GM19099 (cell line): Measurements from ENCODE around the gene PARP8.

Source experiments
- POLR2A ChIP-seq: IDR thresholded peaks from 3 replicates; pipeline ENCODE4 v1.6.1; 2011; ENCODE audit warnings: low read depth; ENCODE audit not compliant: insufficient read length; ENCODE audit errors: extremely low read depth

Gene PARP8

DNA sequence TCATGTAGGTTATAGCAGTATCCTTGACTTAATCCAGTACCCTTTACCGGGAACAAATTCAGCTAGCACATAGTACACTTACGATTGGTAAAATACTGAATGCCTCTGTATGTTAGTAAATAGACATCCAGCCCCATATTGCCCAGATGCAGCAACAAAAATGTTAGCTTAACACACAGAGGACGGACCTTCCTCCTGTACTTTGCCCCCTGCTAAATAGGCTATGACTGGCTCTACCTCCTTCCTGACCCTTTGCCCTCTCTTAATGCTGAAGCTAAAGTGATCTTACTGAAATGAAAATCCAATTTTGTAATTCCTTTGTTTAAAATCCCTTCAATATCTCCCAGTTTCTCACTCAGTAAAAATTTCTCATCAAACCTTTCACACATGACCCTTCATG is 183.1 kb downstream of the PARP8 start:
- TF ChIP-seq POLR2A, result no peak

- no peak for TF ChIP-seq POLR2A
These were observed 186.7 kb downstream of the PARP8 start for GRCh38 chr5:50853151-50853550.

GRCh38 chr5:50854082-50854481 is 187.6 kb downstream of the PARP8 start:
- no peak for TF ChIP-seq POLR2A

GRCh38 chr5:50855001-50855400 is 188.6 kb downstream of the PARP8 start:
- TF ChIP-seq POLR2A, result no peak

DNA sequence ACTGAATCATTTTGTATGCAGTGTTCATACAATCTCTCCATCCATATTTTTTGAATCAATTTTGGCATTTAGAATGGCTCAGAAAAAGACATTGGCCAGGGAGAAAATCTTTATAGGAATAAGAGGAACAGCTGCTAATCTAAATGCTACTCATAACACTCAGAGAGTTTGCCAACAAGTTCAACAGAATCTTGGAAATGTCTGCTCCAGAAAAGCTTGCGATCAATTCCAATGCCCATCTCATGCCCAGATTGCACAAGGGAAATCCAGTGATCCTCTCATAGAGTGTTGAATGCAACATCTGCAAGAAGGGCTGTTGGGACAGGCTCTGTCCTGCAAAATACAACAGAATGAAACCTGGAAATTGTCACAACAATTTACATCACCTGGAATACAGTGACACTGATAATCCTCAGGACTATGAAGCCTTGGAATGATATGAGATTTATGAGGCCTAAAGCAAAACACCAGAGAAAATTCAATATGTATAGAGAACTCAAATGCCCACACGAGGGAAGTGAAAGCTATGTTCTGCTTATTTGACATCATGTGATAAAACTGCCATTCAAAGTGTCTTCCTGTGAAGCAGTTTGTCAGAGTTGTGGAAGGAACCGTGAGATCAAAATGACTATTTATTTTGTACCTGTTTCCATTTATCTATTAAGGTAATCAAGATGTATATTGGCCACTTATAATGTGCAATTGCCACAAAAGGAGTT is 190.1 kb downstream of the PARP8 start:
- TF ChIP-seq POLR2A, result no peak

DNA sequence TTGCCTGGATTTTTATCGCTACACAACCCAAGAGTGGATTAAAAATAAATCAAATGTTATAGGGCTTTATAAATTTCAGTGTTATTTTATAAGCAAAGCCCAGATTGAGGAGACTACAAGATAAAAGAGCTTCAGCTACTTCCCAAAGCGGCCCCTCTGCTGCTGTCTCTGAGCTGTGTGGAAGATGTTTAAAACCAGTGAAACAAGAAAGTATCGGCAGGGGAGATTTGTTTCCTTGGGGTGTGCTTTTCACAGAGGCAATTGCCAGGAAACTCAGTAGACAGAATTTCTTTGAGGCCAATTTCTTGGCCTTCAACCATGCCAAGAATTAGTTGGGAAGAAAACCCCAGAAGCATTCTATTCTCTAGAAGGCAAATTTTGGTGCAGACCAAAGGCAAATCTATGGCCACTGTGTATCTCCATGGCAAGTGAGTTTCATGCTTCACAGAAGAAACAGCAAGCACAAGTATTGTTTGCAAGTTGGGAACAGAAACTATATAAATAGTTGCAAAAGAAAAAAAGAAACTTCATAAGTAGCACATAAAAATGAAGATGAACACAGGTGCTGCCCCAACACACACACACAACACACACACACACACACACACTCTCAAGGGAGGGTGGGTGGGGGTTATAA is 197.2 kb downstream of the PARP8 start:
- TF ChIP-seq POLR2A, result no peak

GRCh38 chr5:50864466-50864865 is 198.0 kb downstream of the PARP8 start:
- TF ChIP-seq POLR2A, result no peak

- no peak for TF ChIP-seq POLR2A
These were observed 200.0 kb downstream of the PARP8 start for GRCh38 chr5:50866415-50866814.

DNA sequence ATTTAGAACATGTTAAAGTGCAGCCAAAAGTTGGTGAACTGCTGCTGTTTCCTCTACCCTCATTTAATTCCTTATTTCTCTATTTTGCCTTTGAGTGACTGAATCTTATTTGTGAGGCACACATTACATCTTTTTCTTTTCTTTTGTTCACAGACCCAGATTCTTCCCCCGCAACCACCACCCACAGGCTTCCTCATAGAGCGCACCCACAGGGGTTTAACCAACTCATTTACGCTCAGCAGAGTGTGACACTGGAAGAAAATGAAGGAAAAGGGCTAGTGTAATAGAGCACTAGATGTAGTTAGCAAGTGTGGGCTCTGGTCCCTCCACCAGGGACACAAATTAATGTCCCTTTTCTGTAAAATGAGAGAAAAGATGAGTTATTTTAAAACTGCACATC is 200.7 kb downstream of the PARP8 start:
- TF ChIP-seq POLR2A, result no peak

- no peak for TF ChIP-seq POLR2A
These were observed 207.3 kb downstream of the PARP8 start for GRCh38 chr5:50873595-50874277.

GRCh38 chr5:50874306-50875001 is 208.0 kb downstream of the PARP8 start:
- no peak for TF ChIP-seq POLR2A

DNA sequence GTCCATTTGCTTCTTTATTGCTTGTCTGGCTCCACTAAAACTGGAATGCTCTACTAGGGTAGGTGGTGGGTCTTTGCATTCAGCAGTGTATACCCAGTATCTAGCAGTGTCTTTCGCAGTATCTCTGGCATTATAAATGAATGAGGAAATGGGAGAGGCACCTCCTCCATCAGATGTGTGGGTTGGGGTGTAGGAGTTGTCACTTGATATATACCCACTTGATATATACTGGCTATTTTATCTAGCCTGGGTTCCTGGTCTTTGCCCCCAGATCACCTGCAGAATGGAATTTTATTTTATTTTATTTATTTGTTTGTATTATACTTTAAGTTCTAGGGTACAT is 208.5 kb downstream of the PARP8 start:
- TF ChIP-seq POLR2A, result no peak

GRCh38 chr5:50878470-50878869 is 212.0 kb downstream of the PARP8 start:
- no peak for TF ChIP-seq POLR2A

DNA sequence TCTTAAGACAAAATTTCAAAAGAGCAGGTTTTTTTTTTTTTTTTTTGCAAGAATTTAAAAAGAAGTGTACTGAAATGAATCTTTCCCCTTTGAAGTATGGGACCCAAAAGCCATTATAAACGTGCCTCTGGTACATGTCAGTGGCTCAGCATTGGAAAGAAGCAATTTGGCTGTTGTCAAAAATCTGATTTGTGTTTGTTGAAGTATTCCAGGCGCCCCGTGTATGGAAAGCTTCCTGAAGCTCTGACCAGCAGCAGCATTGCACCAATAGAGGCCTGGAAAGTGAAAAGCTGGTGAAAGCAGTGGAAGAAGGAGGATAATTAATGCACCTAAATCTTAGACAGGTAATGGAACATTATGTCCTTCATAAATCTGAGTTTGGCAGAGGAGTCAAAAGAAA is 215.0 kb downstream of the PARP8 start:
- no peak for TF ChIP-seq POLR2A

DNA sequence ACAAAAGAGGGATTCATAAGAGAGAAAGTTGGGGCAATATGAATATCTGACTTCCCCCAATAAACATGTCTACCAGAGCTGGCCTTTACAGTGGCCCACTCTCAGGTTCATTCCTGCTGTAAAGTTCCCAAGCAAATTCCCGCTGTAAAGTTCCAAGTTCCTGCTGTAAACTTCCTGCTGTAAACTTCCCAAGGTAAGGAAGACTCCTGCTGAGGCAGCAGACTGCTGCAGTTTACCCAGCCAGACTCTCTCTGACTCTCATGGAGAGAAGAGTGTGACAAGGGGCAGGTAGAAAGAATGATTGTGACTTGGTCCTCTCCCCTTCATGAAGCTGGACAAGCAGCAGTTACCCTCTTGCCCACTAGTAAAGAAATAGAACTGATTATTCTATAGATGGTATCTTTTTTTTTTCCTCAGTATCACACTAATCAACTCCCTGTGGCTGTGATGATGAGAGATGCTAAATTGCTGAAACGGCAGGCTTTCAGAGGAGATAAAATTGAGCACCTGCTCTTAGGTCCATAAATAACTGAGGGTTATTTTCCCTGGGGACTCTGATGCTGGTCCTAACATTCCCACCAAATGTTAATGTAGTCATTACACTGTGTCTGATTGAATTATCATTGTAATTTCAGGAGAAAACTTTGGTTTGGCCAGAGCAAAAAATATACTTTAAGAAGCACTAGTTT is 220.4 kb downstream of the PARP8 start:
- TF ChIP-seq POLR2A, result no peak
